HG02678 (cell line): ENCODE results near the gene HCRTR1.

Experiments
- ATAC-seq: cut with Tn5 transposase; IDR thresholded peaks from one replicate; pipeline ENCODE4 v1.9.1; 2021; ENCODE audit warnings: mild to moderate bottlenecking, moderate library complexity; ENCODE audit not compliant: unreplicated experiment

The HCRTR1 gene

DNA sequence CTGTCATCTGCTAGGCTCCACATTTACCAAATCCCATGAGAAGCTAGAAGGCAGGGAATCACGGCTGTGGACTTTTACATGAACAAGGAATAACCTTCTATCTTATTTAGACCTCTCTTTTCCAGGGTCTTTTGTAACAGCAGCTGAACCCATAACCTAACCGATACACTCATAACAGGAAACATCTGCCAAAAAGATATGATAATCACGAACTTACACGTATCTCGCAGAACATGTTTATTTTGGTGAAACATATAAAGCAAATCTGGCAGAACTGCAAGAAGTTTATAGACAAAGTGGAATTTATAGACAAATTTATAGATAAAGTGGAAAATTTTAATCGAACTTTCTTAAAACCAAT, 20.8 kb upstream of the HCRTR1 start:
- no peak for ATAC-seq

DNA sequence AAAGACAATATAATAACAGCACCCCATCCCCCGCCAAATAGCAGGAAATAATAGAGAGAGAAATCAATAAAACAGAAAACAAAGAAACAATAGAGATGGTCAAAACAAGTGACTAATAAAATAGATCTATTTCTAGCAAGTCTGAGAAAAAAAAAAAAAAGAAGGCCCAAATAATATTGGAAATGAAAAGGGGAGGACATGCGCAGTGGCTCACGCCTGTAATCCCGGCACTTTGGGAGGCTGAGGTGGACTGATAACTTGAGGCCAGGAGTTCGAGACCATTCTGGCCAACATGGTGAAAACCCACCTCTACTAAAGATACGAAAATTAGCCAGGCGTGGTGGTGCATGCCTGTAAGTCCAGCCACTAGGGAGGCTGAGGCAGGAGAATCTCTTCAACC, 18.5 kb upstream of the HCRTR1 start:
- no peak for ATAC-seq

DNA sequence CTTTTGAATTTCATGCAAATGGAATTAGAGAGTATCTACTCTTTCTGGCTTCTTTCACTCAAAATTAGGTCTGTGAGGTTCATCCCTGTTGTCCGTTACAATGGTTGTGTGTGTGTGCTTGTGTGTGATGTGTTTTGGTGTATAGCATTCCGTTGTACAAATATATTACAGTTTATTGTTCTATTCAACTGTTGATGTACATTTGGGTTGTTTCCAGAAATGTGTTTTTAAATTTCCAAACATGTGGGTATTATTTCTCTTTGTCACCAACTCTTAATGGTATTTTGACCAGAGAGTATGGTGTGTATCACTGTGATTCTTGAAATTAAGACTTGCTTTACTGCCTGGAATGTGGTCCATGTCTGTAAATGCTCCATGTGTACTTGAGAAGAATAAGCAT, 16.8 kb upstream of the HCRTR1 start:
- ATAC-seq: no peak

DNA sequence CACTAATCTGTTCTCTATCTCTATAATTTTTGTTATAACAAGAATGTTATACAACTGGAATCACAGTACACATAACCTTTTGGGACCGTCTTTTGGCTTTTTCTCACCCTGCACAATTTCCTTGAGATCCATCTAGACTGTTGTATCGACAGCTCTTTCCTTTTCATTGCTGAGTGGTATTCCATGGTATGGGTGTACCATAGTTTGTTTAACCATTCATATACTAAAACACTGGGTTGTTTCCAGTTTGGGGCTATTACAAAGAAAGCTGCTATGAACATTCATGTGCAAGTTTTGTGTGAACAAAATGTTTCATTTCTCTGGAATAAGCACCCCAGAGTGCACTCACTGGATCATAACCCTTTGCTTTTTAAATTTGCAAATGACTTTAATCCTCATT, 15.4 kb upstream of the HCRTR1 start:
- no peak for ATAC-seq

DNA sequence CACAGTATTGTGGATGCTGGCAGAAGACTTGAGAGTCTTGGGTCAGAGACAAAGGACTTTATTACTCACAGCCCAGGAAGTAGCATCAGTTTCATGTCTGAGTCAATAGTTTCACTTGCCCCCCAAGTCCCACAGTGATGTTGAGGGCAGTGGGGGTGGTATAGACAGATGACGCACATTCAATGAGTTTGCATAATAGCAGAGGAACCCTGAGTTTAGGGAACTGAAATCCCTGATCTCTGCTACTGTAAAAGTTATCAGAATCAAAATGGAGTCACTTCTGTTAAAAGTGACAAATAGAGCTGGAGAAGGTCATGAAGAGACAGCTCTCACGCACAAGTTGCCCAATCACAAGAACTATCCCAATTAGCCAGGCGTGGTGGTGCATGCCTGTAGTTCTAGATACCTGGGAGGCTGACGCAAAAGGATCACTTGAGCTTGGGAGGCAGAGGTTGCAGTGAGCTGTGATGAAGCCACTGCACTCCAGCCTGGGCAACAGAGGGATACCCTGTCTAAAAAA, 11.5 kb upstream of the HCRTR1 start:
- no peak for ATAC-seq

GRCh38 chr1:31607360-31607759, 10.1 kb upstream of the HCRTR1 start:
- no peak for ATAC-seq

GRCh38 chr1:31609514-31610118, 7.9 kb upstream of the HCRTR1 start:
- ATAC-seq: no peak

- ATAC-seq: no peak
Measured at GRCh38 chr1:31614414-31615005, 3.0 kb upstream of the HCRTR1 start.

GRCh38 chr1:31615414-31615813, 2.1 kb upstream of the HCRTR1 start:
- no peak for ATAC-seq

- ATAC-seq: no peak
Measured at GRCh38 chr1:31615939-31616338, 1.6 kb upstream of the HCRTR1 start.

DNA sequence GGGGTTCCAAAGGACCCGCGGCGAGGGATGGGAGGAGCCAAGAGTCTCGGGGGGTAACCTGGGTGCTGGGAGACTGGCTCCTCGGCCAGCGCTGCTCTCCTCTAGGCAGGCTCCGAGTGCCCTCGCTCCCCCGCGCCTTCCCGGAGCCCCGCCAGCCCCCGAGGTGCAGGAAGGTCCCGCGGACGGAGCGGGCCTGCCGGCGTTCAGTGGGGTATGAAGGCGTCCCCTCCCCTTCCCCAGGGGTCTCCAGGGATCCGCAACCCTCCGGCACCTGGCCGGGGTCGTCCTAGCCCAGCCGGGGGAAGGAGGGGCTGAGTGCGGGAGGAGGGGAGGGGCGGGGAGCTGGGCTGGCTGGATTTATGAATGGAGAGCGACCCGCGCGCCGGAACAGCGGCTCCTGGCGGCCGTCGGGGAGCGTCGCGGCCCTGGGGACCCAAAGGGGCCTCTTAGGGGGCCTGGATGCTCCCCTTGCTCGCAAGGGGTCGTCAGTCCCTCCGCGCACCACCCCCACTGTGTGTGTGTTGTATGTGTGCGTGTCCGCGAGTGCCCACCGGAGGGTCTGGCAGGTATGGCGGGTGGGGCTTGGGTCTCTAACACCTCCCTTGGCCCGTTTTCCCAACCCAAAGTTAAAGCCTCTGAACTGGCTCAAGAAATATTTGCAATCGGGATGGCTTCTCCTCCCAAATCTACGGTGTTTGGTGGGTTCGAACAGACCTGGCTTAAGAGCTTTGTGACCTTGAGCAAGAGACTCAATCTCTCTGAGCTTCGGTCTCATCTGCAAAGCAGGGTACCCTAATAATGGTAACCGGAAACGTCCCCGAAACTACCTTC, 642 bp downstream of the HCRTR1 start:
- no peak for ATAC-seq

GRCh38 chr1:31618916-31619846, 1.7 kb downstream of the HCRTR1 start:
- ATAC-seq: no peak

- no peak for ATAC-seq
Measured at GRCh38 chr1:31620631-31621497, 3.4 kb downstream of the HCRTR1 start.

DNA sequence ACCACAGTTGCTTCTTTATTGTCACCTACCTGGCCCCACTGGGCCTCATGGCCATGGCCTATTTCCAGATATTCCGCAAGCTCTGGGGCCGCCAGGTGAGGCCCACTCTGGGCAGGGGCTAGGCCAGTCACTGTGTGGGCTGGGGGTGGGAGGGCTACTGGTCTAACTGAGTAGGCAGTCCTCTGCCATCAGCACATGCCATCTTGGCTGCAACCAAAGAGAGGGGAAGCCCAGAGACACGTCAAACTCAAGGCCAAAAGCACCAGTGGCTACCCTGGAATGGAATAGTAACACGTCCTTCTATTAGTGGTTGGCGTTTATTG, 4.0 kb downstream of the HCRTR1 start:
- ATAC-seq: no peak

GRCh38 chr1:31621847-31622730, 4.6 kb downstream of the HCRTR1 start:
- no peak for ATAC-seq

DNA sequence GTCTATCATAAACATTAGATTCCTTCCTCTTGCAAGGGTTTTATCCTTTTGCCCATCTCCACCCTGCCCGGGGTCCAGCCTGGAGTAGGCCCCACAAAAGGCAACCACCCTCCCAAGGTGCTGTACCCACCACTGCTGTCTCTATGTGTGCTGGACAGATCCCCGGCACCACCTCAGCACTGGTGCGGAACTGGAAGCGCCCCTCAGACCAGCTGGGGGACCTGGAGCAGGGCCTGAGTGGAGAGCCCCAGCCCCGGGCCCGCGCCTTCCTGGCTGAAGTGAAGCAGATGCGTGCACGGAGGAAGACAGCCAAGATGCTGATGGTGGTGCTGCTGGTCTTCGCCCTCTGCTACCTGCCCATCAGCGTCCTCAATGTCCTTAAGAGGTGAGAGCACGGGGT, 5.9 kb downstream of the HCRTR1 start:
- ATAC-seq: no peak

DNA sequence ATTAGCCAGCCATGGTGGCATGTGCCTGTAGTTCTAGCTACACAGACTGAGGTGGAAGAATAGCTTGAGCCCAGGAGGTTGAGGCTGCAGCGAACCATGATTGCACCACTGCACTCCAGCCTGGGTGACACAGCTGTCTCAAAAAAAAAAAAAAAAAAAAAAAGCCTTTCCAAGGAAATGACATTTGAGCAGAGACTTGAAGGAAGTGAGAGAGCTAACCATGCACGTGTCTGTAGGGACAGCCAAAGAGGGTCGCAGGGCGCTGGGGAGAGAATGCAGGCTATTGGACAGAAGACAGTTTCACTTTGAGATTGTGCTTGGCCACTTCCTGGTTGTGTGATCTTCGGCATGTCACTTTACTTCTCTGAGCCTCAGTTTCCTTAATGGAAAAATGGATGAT, 6.8 kb downstream of the HCRTR1 start:
- ATAC-seq: no peak

GRCh38 chr1:31624731-31625514, 7.4 kb downstream of the HCRTR1 start:
- ATAC-seq: no peak
